HL-60 (cell line): Measurements from ENCODE around the gene DPYSL4.

Experiments used
- CTCF ChIP-seq: IDR thresholded peaks from one replicate; pipeline ENCODE4 v1.5.1; 2011; ENCODE audit warnings: low read length, control low read depth, inconsistent platforms; ENCODE audit not compliant: insufficient read depth
- POLR2AphosphoS5 ChIP-seq: IDR thresholded peaks from 2 replicates; pipeline ENCODE4 v1.6.1; 2012; ENCODE audit warnings: low read depth

GRCh38 chr10:132149271-132149670, 37.5 kb upstream of the DPYSL4 start:
- TF ChIP-seq CTCF (no peak), POLR2AphosphoS5 (no peak)
